RCC 7860 (cell line): ENCODE data around the gene ANKRD40.
"Not testable (repeated sequence)": the region's sequence is repeated elsewhere in the genome, so short reads cannot be mapped to it uniquely, and the experiment has no call there.

Experiments used
- DNase-seq: peaks from one replicate; pipeline ENCODE4 v3.0.0-alpha.2; 2015; ENCODE audit warnings: low spot score
- FAIRE-seq: peaks from 2 replicates; lab custom pipeline; 2012; peaks lifted over from hg19 to GRCh38; lab: Jason Lieb, UNC

Gene ANKRD40

GRCh38 chr17:50712641-50713040 is 4.9 kb upstream of the ANKRD40 start:
- FAIRE-seq (no peak), DNase-seq (no peak)

- no peak for DNase-seq
- no peak for FAIRE-seq
Measured at GRCh38 chr17:50710650-50711049, 2.9 kb upstream of the ANKRD40 start.

GRCh38 chr17:50710025-50710424 is 2.3 kb upstream of the ANKRD40 start:
- FAIRE-seq (no peak), DNase-seq (no peak)

- not testable (repeated sequence) for FAIRE-seq, DNase-seq
Measured at GRCh38 chr17:50709053-50709452, 1.3 kb upstream of the ANKRD40 start.

GRCh38 chr17:50708050-50709000 is 611 bp upstream of the ANKRD40 start:
- no peak for DNase-seq
- no peak for FAIRE-seq

- FAIRE-seq (no peak), DNase-seq (no peak)
Measured at GRCh38 chr17:50703162-50703561, 4.6 kb downstream of the ANKRD40 start.

- DNase-seq (no peak), FAIRE-seq (no peak)
Measured at GRCh38 chr17:50699410-50699809, 8.3 kb downstream of the ANKRD40 start.

GRCh38 chr17:50697663-50698272 is 9.9 kb downstream of the ANKRD40 start:
- DNase-seq (no peak), FAIRE-seq (no peak)

GRCh38 chr17:50697062-50697461 is 10.7 kb downstream of the ANKRD40 start:
- DNase-seq (no peak), FAIRE-seq (no peak)

- FAIRE-seq (no peak), DNase-seq (no peak)
Measured at GRCh38 chr17:50696365-50696879, 11.3 kb downstream of the ANKRD40 start.

- FAIRE-seq (peak; percentile 90), DNase-seq (peak; percentile 63)
Measured at GRCh38 chr17:50693036-50693682, 14.6 kb downstream of the ANKRD40 start.

GRCh38 chr17:50692448-50693035 is 15.2 kb downstream of the ANKRD40 start:
- no peak for DNase-seq
- FAIRE-seq, result no peak

GRCh38 chr17:50691550-50692447 is 15.9 kb downstream of the ANKRD40 start:
- no peak for FAIRE-seq
- DNase-seq, result no peak

- no peak for DNase-seq
- no peak for FAIRE-seq
Measured at GRCh38 chr17:50690887-50691549, 16.7 kb downstream of the ANKRD40 start.

- DNase-seq (peak; percentile 43), FAIRE-seq (no peak)
Measured at GRCh38 chr17:50689956-50690886, 17.5 kb downstream of the ANKRD40 start.

GRCh38 chr17:50689251-50689650 is 18.5 kb downstream of the ANKRD40 start:
- DNase-seq, result peak; percentile 83
- peak; percentile 89 for FAIRE-seq

GRCh38 chr17:50688245-50688644 is 19.5 kb downstream of the ANKRD40 start:
- FAIRE-seq (peak; percentile 84), DNase-seq (peak; percentile 83)
